Psoas muscle (tissue), 8 donors: ENCODE measurements around the gene B4GALNT4. TPM values are rescaled to one million over a fixed set of nuclear protein-coding genes. Genes with fewer than 3 reads are reported as not detected.
A peak's percentile ranks its signal among the peaks of the same experiment; 100 is the strongest.

Experiments
- ATAC-seq, 4 donors: fragments of 200-7000 bp; cut with Tn5 transposase; one replicate each; pipeline ENCODE4 v1.9.1; 2020; ENCODE audit warnings: moderate library complexity in 3 of 4, mild to moderate bottlenecking in 2 of 4
- DNase-seq, 2 donors: peaks; one replicate each; pipeline ENCODE4 v3.0.0-alpha.2; 2020
- H3K27ac ChIP-seq: fragments of 200-600 bp; one replicate; pipeline ENCODE4 v1.8.0; 2022
- H3K27me3 ChIP-seq, 3 donors: fragments of 200-600 bp in 1 of 3; one replicate each; pipeline versions ENCODE4 v1.6.1 to v1.8.0; 2013 to 2022; ENCODE audit warnings: low read length in 2 of 3, mild to moderate bottlenecking in 2 of 3, moderate library complexity in 1 of 3; ENCODE audit not compliant: insufficient read depth in 3 of 3
- H3K36me3 ChIP-seq, 2 donors: fragments of 200-600 bp in 1 of 2; one replicate each; pipeline versions ENCODE4 v1.6.1 to v1.8.0; 2013 to 2022; ENCODE audit warnings: low read depth in 1 of 2, mild to moderate bottlenecking in 1 of 2, moderate library complexity in 1 of 2; ENCODE audit not compliant: insufficient read depth in 1 of 2
- H3K4me1 ChIP-seq: fragments of 200-600 bp; one replicate; pipeline ENCODE4 v1.8.0; 2022
- H3K4me3 ChIP-seq: fragments of 200-600 bp; one replicate; pipeline ENCODE4 v1.8.0; 2022; ENCODE audit warnings: mild to moderate bottlenecking
- H3K9me3 ChIP-seq: fragments of 200-600 bp; one replicate; pipeline ENCODE4 v1.8.0; 2022
- CTCF ChIP-seq: fragments of 200-600 bp; IDR thresholded peaks from one replicate; pipeline ENCODE4 v1.8.0; 2022; ENCODE audit warnings: antibody characterized with exemption
- WGBS, 3 donors: extraction: QIAGEN DNeasy Blood & Tissue Kit; methylation state at CpG; one replicate each; pipeline versions ENCODE4 v1.1.6 to v1.1.7; 2013; 5-methylcytosine and 5-hydroxymethylcytosine counted together
- intact Hi-C, 2 donors: fragments of 100-400 bp; cut with DNase I; formaldehyde crosslinking; loops; one replicate each; pipeline versions ENCODE4 v1.11.0 to v1.14.2; 2022
- polyA plus RNA-seq, 3 donors: library from polyadenylated mRNA; stranded (reverse); fragments of 200-250 nt; gene quantifications; one replicate each; pipeline ENCODE4 v1.2.3, GENCODE V29; 2013
- total RNA-seq, 4 donors: library from RNA; stranded (reverse); fragmentation: NEBNext Ultra II Directional in 2 of 4; extraction: Animal tissue kit (Norgen Biotek cat#: 25700) in 2 of 4; gene quantifications; one replicate each; pipeline versions ENCODE4 v1.2.1 to v1.2.4, GENCODE V29; 2021 to 2023
- donor health status: healthy with polysubstance abuse.
- donor health status: DM: no; HTN: no; CAD: no; lungs with moderate emphysema.
- donor health status: Bipolar disorder and iron deficiency.
- donor health status: healthy.
- donor health status: DM: yes; HTN: yes; CAD: no.
- donor health status: DM: no; HTN: no; CAD: no.
- donor health status: DM: no; HTN: no; CAD: no.
- donor health status: DM: yes; HTN: yes; CAD: no.

Gene B4GALNT4
- total and polyA plus RNA-seq, 7 donors, result 0.04 to 0.27 (median 0.06) TPM; not detected in 1

DNA sequence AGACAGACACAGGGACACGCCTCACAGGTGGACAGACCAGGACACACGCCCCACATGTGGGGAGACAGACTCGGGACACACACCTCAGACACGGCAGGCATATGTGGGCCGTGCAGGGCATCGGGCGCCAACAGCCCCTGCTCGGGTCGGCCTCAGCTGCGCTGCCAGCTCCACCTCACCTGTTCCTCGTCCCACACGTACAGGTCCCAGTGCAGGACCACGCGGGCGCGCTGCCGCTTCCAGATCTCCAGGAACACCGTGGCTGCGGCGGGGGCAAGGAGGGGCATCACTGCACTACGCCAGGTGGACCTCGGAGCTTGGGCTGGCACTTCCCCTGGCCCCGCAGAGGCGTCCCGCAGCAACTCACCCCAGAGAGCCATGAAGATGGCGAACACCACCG, 60.1 kb downstream of the B4GALNT4 start:
- DNase-seq (peak; percentile 11 to 50), ATAC-seq (no peak)
- H3K4me3 ChIP-seq, result no peak overlapping the region
- no peaks in the 10 kb centered on the region for H3K36me3 ChIP-seq
- 80 to 90% (median 82%) methylated on average over 25 to 27 of the region's 27 CpGs for WGBS, 3 donors
- intact Hi-C loops, result no loop called here
- TF ChIP-seq CTCF, result no peak
- H3K4me1 ChIP-seq, result no peaks in the 10 kb centered on the region
- H3K27ac ChIP-seq, result no peak overlapping the region
- peaks cover 0 to 21% (median 4%) of the 10 kb centered on the region in 3 donors for H3K27me3 ChIP-seq
- H3K9me3 ChIP-seq, result no peaks in the 10 kb centered on the region

DNA sequence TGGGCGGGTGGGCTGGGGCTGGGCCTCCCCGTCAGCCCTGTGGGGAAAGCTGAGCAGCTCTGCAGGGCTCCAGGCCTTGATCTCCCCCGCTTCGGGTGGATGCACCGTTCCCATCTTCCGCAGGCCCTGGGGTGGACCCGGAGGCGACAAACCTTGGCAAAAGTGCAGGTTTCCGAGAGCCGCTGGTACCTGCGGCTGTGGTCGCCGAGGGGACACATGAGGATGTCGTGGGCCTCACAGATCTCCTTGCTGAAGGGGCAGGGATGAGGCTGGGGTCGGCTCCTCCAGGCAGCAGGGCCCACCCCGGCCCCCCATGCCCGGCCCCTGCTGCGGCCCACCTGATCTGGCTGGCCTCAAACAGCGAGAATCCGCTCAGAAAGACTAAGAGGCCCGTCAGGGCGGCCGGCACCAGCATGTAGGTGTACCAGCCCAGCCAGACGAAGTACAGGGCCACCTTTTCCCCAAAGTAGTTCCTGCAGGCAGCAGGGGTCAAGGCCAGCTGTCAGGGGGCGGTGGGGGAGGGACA, 60.7 kb downstream of the B4GALNT4 start:
- 30 to 44% (median 41%) methylated on average over 22 to 25 of the region's 25 CpGs for WGBS, 3 donors
- ATAC-seq (no peak), DNase-seq (peak; percentile 7 to 31)
- intact Hi-C loops, result no loop called here
- Histone ChIP-seq H3K36me3 (no peaks in the 10 kb centered on the region), H3K4me1 (no peaks in the 10 kb centered on the region), H3K27ac (no peak overlapping the region), H3K9me3 (no peaks in the 10 kb centered on the region), H3K4me3 (no peak overlapping the region), H3K27me3 (peaks cover 0 to 18% (median 4%) of the 10 kb centered on the region in 3 donors)
- TF ChIP-seq CTCF, result no peak

Other genes starting within 250 kb of the B4GALNT4 start
- not detected for gene SCGB1C1, start 176.4 kb upstream of the B4GALNT4 start, total RNA-seq
- not detected for gene SCGB1C1, start 176.4 kb upstream of the B4GALNT4 start, polyA plus RNA-seq
- gene BET1L, start 162.1 kb upstream of the B4GALNT4 start, total RNA-seq, result 10 to 100 TPM; 11.8 to 27.7 (median 20.2) TPM
- gene BET1L, start 162.1 kb upstream of the B4GALNT4 start, polyA plus RNA-seq, result 10 to 100 TPM; 12.1 to 19.9 (median 18.0) TPM
- gene RIC8A, start 161.8 kb upstream of the B4GALNT4 start, total RNA-seq, result 10 to 100 TPM; 34.4 to 54.8 (median 37.9) TPM
- 10 to 100 TPM; 30.2 to 66.9 (median 57.8) TPM for gene RIC8A, start 161.8 kb upstream of the B4GALNT4 start, polyA plus RNA-seq
- gene SIRT3, start 133.2 kb upstream of the B4GALNT4 start, total RNA-seq, result 10 to 100 TPM; 15.0 to 23.2 (median 16.7) TPM
- 10 to 100 TPM; 10.4 to 14.7 (median 12.3) TPM for gene SIRT3, start 133.2 kb upstream of the B4GALNT4 start, polyA plus RNA-seq
- 100 to 1,000 TPM; 108 to 190 (median 149) TPM for gene PSMD13, start 132.5 kb upstream of the B4GALNT4 start, total RNA-seq
- gene PSMD13, start 132.5 kb upstream of the B4GALNT4 start, polyA plus RNA-seq, result 100 to 1,000 TPM; 171 to 265 (median 258) TPM
- gene NLRP6, start 91.1 kb upstream of the B4GALNT4 start, total RNA-seq, result under 1 TPM in 2 of 4 donors, not detected in 2; 0.10 to 0.17 TPM
- gene NLRP6, start 91.1 kb upstream of the B4GALNT4 start, polyA plus RNA-seq, result under 1 TPM in 2 of 3 donors, not detected in 1; 0.03 to 0.04 TPM
- gene PGGHG, start 80.4 kb upstream of the B4GALNT4 start, total RNA-seq, result 1 to 10 TPM; 2.9 to 5.1 (median 3.9) TPM
- gene PGGHG, start 80.4 kb upstream of the B4GALNT4 start, polyA plus RNA-seq, result 1 to 10 TPM; 2.7 to 8.6 (median 4.0) TPM
- not detected for gene IFITM5, start 70.0 kb upstream of the B4GALNT4 start, total RNA-seq
- gene IFITM5, start 70.0 kb upstream of the B4GALNT4 start, polyA plus RNA-seq, result not detected
- 100 to 1,000 TPM; 131 to 161 (median 136) TPM for gene IFITM2, start 61.7 kb upstream of the B4GALNT4 start, total RNA-seq
- 100 to 1,000 TPM; 109 to 371 (median 181) TPM for gene IFITM2, start 61.7 kb upstream of the B4GALNT4 start, polyA plus RNA-seq
- 100 to 1,000 TPM in 1 of 4 donors, 10 to 100 TPM in 3; 44.0 to 105 (median 71.3) TPM for gene IFITM1, start 55.5 kb upstream of the B4GALNT4 start, total RNA-seq
- 100 to 1,000 TPM in 1 of 3 donors, 10 to 100 TPM in 2; 39.7 to 107 (median 69.7) TPM for gene IFITM1, start 55.5 kb upstream of the B4GALNT4 start, polyA plus RNA-seq
- 100 to 1,000 TPM; 136 to 234 (median 202) TPM for gene IFITM3, start 48.6 kb upstream of the B4GALNT4 start, total RNA-seq
- gene IFITM3, start 48.6 kb upstream of the B4GALNT4 start, polyA plus RNA-seq, result 100 to 1,000 TPM; 186 to 557 (median 260) TPM
- under 1 TPM in 3 of 4 donors, not detected in 1; 0.15 to 0.75 (median 0.25) TPM for gene PKP3, start 24.7 kb downstream of the B4GALNT4 start, total RNA-seq
- gene PKP3, start 24.7 kb downstream of the B4GALNT4 start, polyA plus RNA-seq, result under 1 TPM in 2 of 3 donors, not detected in 1; 0.10 to 0.13 TPM
- gene SIGIRR, start 45.5 kb downstream of the B4GALNT4 start, total RNA-seq, result 10 to 100 TPM in 3 of 4 donors, 1 to 10 TPM in 1; 9.9 to 15.9 (median 10.8) TPM
- 10 to 100 TPM; 19.2 to 28.1 (median 20.3) TPM for gene SIGIRR, start 45.5 kb downstream of the B4GALNT4 start, polyA plus RNA-seq
- gene ANO9, start 72.5 kb downstream of the B4GALNT4 start, total RNA-seq, result under 1 TPM in 3 of 4 donors, not detected in 1; 0.09 to 0.59 (median 0.46) TPM
- under 1 TPM; 0.10 to 0.15 (median 0.10) TPM for gene ANO9, start 72.5 kb downstream of the B4GALNT4 start, polyA plus RNA-seq
- gene PTDSS2, start 80.8 kb downstream of the B4GALNT4 start, total RNA-seq, result 10 to 100 TPM; 15.8 to 21.1 (median 20.3) TPM
- gene PTDSS2, start 80.8 kb downstream of the B4GALNT4 start, polyA plus RNA-seq, result 10 to 100 TPM; 11.8 to 26.0 (median 15.4) TPM
- gene RNH1, start 137.7 kb downstream of the B4GALNT4 start, total RNA-seq, result 100 to 1,000 TPM; 103 to 145 (median 113) TPM
- gene RNH1, start 137.7 kb downstream of the B4GALNT4 start, polyA plus RNA-seq, result 100 to 1,000 TPM; 105 to 181 (median 105) TPM
- gene HRAS, start 166.1 kb downstream of the B4GALNT4 start, total RNA-seq, result 10 to 100 TPM; 43.6 to 74.7 (median 53.9) TPM
- 10 to 100 TPM; 53.9 to 76.2 (median 66.3) TPM for gene HRAS, start 166.1 kb downstream of the B4GALNT4 start, polyA plus RNA-seq
- under 1 TPM; 0.30 to 0.84 (median 0.55) TPM for gene LRRC56, start 168.0 kb downstream of the B4GALNT4 start, total RNA-seq
- gene LRRC56, start 168.0 kb downstream of the B4GALNT4 start, polyA plus RNA-seq, result under 1 TPM in 2 of 3 donors, not detected in 1; 0.39 to 0.61 TPM
- under 1 TPM in 2 of 4 donors, not detected in 2; 0.25 to 0.27 TPM for gene LMNTD2, start 191.2 kb downstream of the B4GALNT4 start, total RNA-seq
- under 1 TPM; 0.04 to 0.12 (median 0.09) TPM for gene LMNTD2, start 191.2 kb downstream of the B4GALNT4 start, polyA plus RNA-seq
- gene RASSF7, start 191.5 kb downstream of the B4GALNT4 start, total RNA-seq, result 1 to 10 TPM in 1 of 4 donors, under 1 TPM in 2, not detected in 1; 0.78 to 1.2 (median 0.84) TPM
- 1 to 10 TPM in 1 of 3 donors, under 1 TPM in 2; 0.65 to 1.4 (median 1.00) TPM for gene RASSF7, start 191.5 kb downstream of the B4GALNT4 start, polyA plus RNA-seq
- gene PHRF1, start 207.0 kb downstream of the B4GALNT4 start, total RNA-seq, result 10 to 100 TPM; 19.8 to 31.2 (median 25.0) TPM
- 10 to 100 TPM; 11.7 to 19.5 (median 13.5) TPM for gene PHRF1, start 207.0 kb downstream of the B4GALNT4 start, polyA plus RNA-seq
- 10 to 100 TPM in 3 of 4 donors, 1 to 10 TPM in 1; 7.5 to 23.1 (median 15.2) TPM for gene IRF7, start 246.5 kb downstream of the B4GALNT4 start, total RNA-seq
- 10 to 100 TPM in 2 of 3 donors, 1 to 10 TPM in 1; 9.4 to 13.2 (median 12.9) TPM for gene IRF7, start 246.5 kb downstream of the B4GALNT4 start, polyA plus RNA-seq